Brain microvascular endothelial cell (primary cell): Measurements from ENCODE around the gene CYP11A1.

Source experiments
- DNase-seq: peaks from one replicate; pipeline ENCODE4 v3.0.0-alpha.2; 2020
- H3K27ac ChIP-seq: fragments of 250-450 bp; sonication (Bioruptor Pico); 2 replicates; pipeline ENCODE4 v1.5.1; 2020; ENCODE audit warnings: mild to moderate bottlenecking, moderate library complexity
- H3K27me3 ChIP-seq: fragments of 250-450 bp; sonication (Bioruptor Pico); replicated peaks from 2 replicates; pipeline ENCODE4 v1.5.1; 2020; ENCODE audit warnings: mild to moderate bottlenecking
- H3K36me3 ChIP-seq: fragments of 250-450 bp; sonication (Bioruptor Pico); replicated peaks from 2 replicates; pipeline ENCODE4 v1.5.1; 2020; ENCODE audit warnings: mild to moderate bottlenecking
- H3K4me3 ChIP-seq: 2 replicates; pipeline ENCODE4 v1.5.1; 2011; ENCODE audit warnings: low read depth, mild to moderate bottlenecking, control low read depth, low read length, moderate library complexity
- CTCF ChIP-seq: IDR thresholded peaks from 2 replicates; pipeline ENCODE4 v1.5.1; 2011; ENCODE audit warnings: low read depth, mild to moderate bottlenecking, moderate library complexity, low read length, control low read depth, inconsistent platforms; ENCODE audit errors: missing control alignments
- in situ Hi-C: cut with HindIII; loops from 2 replicates; pipeline ENCODE4 v1.10.0; 2017; ENCODE audit warnings: low sequenced_read_pairs, low pct_ligation_motif_present

The CYP11A1 gene

GRCh38 chr15:74395319-74396145 lies 28.1 kb upstream of the CYP11A1 start:
- H3K27ac ChIP-seq: no peak overlapping the region
- H3K27me3 ChIP-seq: no peaks in the 10 kb centered on the region
- no peak overlapping the region for H3K4me3 ChIP-seq
- no peaks in the 10 kb centered on the region for H3K36me3 ChIP-seq
- in situ Hi-C loops: no loop called here
- no peak for TF ChIP-seq CTCF
- no peak for DNase-seq

GRCh38 chr15:74394090-74394846 lies 26.8 kb upstream of the CYP11A1 start:
- Histone ChIP-seq H3K36me3 (no peaks in the 10 kb centered on the region), H3K4me3 (no peak overlapping the region), H3K27me3 (no peaks in the 10 kb centered on the region), H3K27ac (no peak overlapping the region)
- DNase-seq: no peak
- in situ Hi-C loops: no loop called here
- TF ChIP-seq CTCF: no peak

- DNase-seq: no peak
- TF ChIP-seq CTCF: no peak
- Histone ChIP-seq H3K4me3 (no peak overlapping the region), H3K36me3 (no peaks in the 10 kb centered on the region), H3K27me3 (no peaks in the 10 kb centered on the region), H3K27ac (no peak overlapping the region)
- in situ Hi-C loops: no loop called here
These were observed 26.0 kb upstream of the CYP11A1 start for GRCh38 chr15:74393423-74393822.

GRCh38 chr15:74392902-74393301 lies 25.5 kb upstream of the CYP11A1 start:
- in situ Hi-C loops: no loop called here
- H3K27ac ChIP-seq: no peak overlapping the region
- no peak overlapping the region for H3K4me3 ChIP-seq

GRCh38 chr15:74392451-74392830 lies 25.0 kb upstream of the CYP11A1 start:
- no peak for TF ChIP-seq CTCF
- H3K36me3 ChIP-seq: no peaks in the 10 kb centered on the region
- in situ Hi-C loops: no loop called here
- H3K27ac ChIP-seq: no peak overlapping the region
- no peak for DNase-seq
- H3K27me3 ChIP-seq: no peaks in the 10 kb centered on the region
- no peak overlapping the region for H3K4me3 ChIP-seq

More at GRCh38 chr15:74392902-74393301, 25.5 kb upstream of the CYP11A1 start:
- no peak for TF ChIP-seq CTCF
- Histone ChIP-seq H3K36me3 (no peaks in the 10 kb centered on the region), H3K27me3 (no peaks in the 10 kb centered on the region)
- DNase-seq: no peak
